SK-N-SH (cell line): ENCODE data around the gene SCARB1.

Source experiments
- CTCF ChIP-seq: fragments of 200-600 bp; sonication (generic); IDR thresholded peaks from 2 replicates; pipeline ENCODE4 v1.6.1; 2017; ENCODE audit warnings: antibody characterized with exemption, mild to moderate bottlenecking, moderate library complexity
- ELF1 ChIP-seq: IDR thresholded peaks from 2 replicates; pipeline ENCODE4 v1.4.0; 2012
- MAX ChIP-seq: IDR thresholded peaks from 2 replicates; pipeline ENCODE4 v1.4.0; 2012; ENCODE audit warnings: low read depth
- MEF2A ChIP-seq: IDR thresholded peaks from 2 replicates; pipeline ENCODE4 v1.4.0; 2012; ENCODE audit warnings: low read depth, borderline replicate concordance
- TF ChIP-seq, protein P1 (sequence below): fragments of 150-350 bp; IDR thresholded peaks from 2 replicates; pipeline ENCODE4 v1.6.1; 2017; ENCODE audit warnings: antibody characterized with exemption, low read length, low read depth, borderline replicate concordance

GRCh38 chr12:124877423-124877822 is 13.8 kb upstream of the SCARB1 start:
- no peak for TF ChIP-seq CTCF
- TF ChIP-seq MAX = no peak
- no peak for TF ChIP-seq ELF1
- TF ChIP-seq MEF2A = no peak
- TF ChIP-seq, protein P1, sequence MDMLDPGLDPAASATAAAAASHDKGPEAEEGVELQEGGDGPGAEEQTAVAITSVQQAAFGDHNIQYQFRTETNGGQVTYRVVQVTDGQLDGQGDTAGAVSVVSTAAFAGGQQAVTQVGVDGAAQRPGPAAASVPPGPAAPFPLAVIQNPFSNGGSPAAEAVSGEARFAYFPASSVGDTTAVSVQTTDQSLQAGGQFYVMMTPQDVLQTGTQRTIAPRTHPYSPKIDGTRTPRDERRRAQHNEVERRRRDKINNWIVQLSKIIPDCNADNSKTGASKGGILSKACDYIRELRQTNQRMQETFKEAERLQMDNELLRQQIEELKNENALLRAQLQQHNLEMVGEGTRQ = no peak
